ENCODE measurements around the gene GDNF. TPM values are rescaled to one million over a fixed set of nuclear protein-coding genes. Genes with fewer than 3 reads are reported as not detected.
A peak's percentile ranks its signal among the peaks of the same experiment; 100 is the strongest.

Gene GDNF
- total and polyA plus RNA-seq, 4 experiments from 2014 or later = not detected

DNA sequence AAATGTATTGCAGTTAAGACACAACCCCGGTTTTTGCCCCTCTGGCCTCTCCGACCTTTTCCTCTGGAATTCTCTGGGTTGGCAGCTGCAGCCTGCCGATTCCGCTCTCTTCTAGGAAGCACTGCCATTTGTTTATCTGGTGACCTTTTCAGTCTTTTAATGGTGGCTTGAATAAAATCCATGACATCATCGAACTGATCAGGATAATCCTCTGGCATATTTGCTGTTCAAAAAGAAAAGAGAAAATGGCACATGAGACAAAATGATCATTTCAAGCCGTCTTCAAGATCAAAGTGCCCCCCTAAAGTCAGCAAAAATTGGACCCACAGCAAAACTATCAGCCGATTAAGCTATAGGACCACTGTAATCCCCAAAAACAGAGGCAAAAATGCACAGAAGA lies 23.9 kb downstream of the GDNF start:
- no peak for DNase-seq
- intact Hi-C loops (cut with micrococcal nuclease) = no loop called here
- ChIA-PET POLR2A (ENCODE audit: partially characterized antibody) (no interaction called here), CTCF (ENCODE audit: partially characterized antibody) (interaction anchor here (0.6 kb wide), 1 partner anchor 150 kb away, joined by 3 read pairs; no protein-coding TSS in a partner anchor)
- Mint-ChIP-seq H3K27ac (peak overlapping the region in 2 of 7 donors; percentile 44 to 54), H3K4me3 (no peak overlapping the region), H3K36me3 (no peaks in the 10 kb centered on the region), H3K4me1 (no peaks in the 10 kb centered on the region), H3K27me3 (peaks cover 6 to 15% of the 10 kb centered on the region in 2 donors), H3K9me3 (peaks cover 0 to 4% (median 0%) of the 10 kb centered on the region in 8 donors)
- Histone ChIP-seq H3K9me3 (ENCODE audit: control insufficient read depth in 1 of 2, low read length in 2 of 2) (no peaks in the 10 kb centered on the region), H3K4me1 (ENCODE audit: insufficient read depth, low read length) (no peaks in the 10 kb centered on the region), H3K27ac (ENCODE audit: low read depth, low read length) (no peak overlapping the region), H3K27me3 (ENCODE audit: insufficient read depth, low read length) (no peaks in the 10 kb centered on the region), H3K4me3 (ENCODE audit: low read length in 2 of 2) (no peak overlapping the region), H3K36me3 (ENCODE audit: insufficient read depth, low read length) (no peaks in the 10 kb centered on the region)

DNA sequence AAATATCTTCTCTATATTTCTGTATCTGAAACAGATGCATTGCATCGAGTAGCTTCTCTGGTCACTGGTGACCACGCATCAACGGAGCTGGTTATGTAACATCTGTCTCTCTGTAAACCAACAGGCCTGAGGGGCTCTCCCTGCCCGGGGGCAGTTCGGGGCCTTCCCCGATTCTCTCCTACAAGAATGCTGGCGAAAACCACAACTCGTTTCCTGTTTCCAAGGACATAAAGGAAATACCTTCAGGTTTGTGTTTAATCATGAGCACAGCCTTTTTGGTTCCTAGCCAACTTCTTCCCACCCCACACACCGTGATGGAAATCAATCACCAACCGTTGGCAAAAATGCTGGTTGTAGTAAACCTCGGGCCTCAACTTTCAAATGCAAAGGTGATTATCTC lies 25.1 kb downstream of the GDNF start:
- no peaks in the 10 kb centered on the region for H3K36me3 Mint-ChIP-seq

DNA sequence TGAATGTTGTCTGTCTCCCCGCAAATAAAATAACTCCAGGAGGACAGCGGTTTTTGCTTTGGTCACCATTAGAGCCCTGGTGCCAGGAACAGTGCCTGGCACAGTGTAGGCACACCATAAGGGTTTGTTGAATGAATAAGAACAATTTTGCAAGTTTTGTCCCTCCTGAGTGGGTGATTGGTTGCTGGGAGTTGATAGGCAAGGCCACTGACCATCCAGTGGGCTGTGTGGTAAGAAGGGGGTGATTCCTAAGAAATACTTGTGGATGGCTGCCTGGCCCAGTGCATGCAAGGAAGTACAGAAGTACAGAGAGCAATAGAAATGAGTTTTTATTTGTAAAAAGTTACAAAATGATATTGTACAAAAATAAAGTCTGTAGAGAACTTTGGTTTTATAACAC lies 27.5 kb downstream of the GDNF start:
- DNase-seq = no peak
- H3K27me3 ChIP-seq (ENCODE audit: insufficient read depth, low read length) = no peaks in the 10 kb centered on the region
- Mint-ChIP-seq H3K4me1 (no peaks in the 10 kb centered on the region), H3K36me3 (no peaks in the 10 kb centered on the region), H3K27me3 (peaks cover 6 to 11% of the 10 kb centered on the region in 2 donors), H3K9me3 (peaks cover 0 to 3% (median 0%) of the 10 kb centered on the region in 8 donors), H3K27ac (no peak overlapping the region), H3K4me3 (no peak overlapping the region)
- no peak overlapping the region for H3K4me3 ChIP-seq (ENCODE audit: low read length in 2 of 2)
- no peaks in the 10 kb centered on the region for H3K36me3 ChIP-seq (ENCODE audit: insufficient read depth, low read length)
- H3K4me1 ChIP-seq (ENCODE audit: insufficient read depth, low read length) = no peaks in the 10 kb centered on the region
- intact Hi-C loops (cut with micrococcal nuclease) = no loop called here
- POLR2A ChIA-PET (ENCODE audit: partially characterized antibody) = no interaction called here
- H3K27ac ChIP-seq (ENCODE audit: low read depth, low read length) = no peak overlapping the region
- no peaks in the 10 kb centered on the region for H3K9me3 ChIP-seq (ENCODE audit: control insufficient read depth in 1 of 2, low read length in 2 of 2)
- CTCF ChIA-PET (ENCODE audit: partially characterized antibody) = no interaction called here

More for the DNA sequence above, 25.1 kb downstream of the GDNF start:
- no peaks in the 10 kb centered on the region for H3K9me3 ChIP-seq (ENCODE audit: control insufficient read depth in 1 of 2, low read length in 2 of 2)
- ChIA-PET POLR2A (ENCODE audit: partially characterized antibody) (no interaction called here), CTCF (ENCODE audit: partially characterized antibody) (no interaction called here)
- intact Hi-C loops (cut with micrococcal nuclease) = no loop called here
- no peaks in the 10 kb centered on the region for H3K4me1 ChIP-seq (ENCODE audit: insufficient read depth, low read length)
- no peak overlapping the region for H3K27ac ChIP-seq (ENCODE audit: low read depth, low read length)
- Mint-ChIP-seq H3K4me3 (no peak overlapping the region), H3K4me1 (no peaks in the 10 kb centered on the region), H3K27ac (no peak overlapping the region), H3K27me3 (peaks cover 6 to 17% of the 10 kb centered on the region in 2 donors), H3K9me3 (peaks cover 0 to 4% (median 0%) of the 10 kb centered on the region in 8 donors)
- H3K27me3 ChIP-seq (ENCODE audit: insufficient read depth, low read length) = no peaks in the 10 kb centered on the region
- DNase-seq = no peak
- no peaks in the 10 kb centered on the region for H3K36me3 ChIP-seq (ENCODE audit: insufficient read depth, low read length)
- H3K4me3 ChIP-seq (ENCODE audit: low read length in 2 of 2) = no peak overlapping the region

DNA sequence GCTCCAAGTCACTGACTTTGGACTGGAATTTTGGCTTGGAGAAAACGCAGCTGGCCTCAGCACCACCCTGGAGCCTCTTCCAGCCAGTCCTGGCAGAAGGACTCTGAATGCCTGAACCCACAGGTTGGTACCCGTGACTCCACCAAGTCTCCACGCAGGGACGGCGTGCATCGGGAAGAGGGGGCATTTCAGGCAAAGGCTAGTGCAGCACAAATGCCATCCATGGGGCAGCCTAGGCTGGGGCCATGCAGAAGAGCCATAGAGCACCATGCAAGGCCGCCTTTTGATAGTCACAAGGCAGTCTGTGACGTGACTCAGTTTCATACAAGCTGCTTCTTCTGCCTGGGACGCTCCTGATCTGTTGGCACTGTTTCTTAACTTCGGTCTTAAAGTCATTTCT lies 28.0 kb downstream of the GDNF start:
- Histone ChIP-seq H3K4me1 (ENCODE audit: insufficient read depth, low read length) (no peaks in the 10 kb centered on the region), H3K4me3 (ENCODE audit: low read length in 2 of 2) (no peak overlapping the region), H3K27me3 (ENCODE audit: insufficient read depth, low read length) (no peaks in the 10 kb centered on the region), H3K27ac (ENCODE audit: low read depth, low read length) (no peak overlapping the region), H3K36me3 (ENCODE audit: insufficient read depth, low read length) (no peaks in the 10 kb centered on the region), H3K9me3 (ENCODE audit: control insufficient read depth in 1 of 2, low read length in 2 of 2) (no peaks in the 10 kb centered on the region)
- POLR2A ChIA-PET (ENCODE audit: partially characterized antibody) = no interaction called here
- peaks cover 6 to 14% of the 10 kb centered on the region in 2 donors for H3K27me3 Mint-ChIP-seq
- no peak overlapping the region for H3K27ac Mint-ChIP-seq
- DNase-seq = no peak
- H3K4me3 Mint-ChIP-seq = no peak overlapping the region
- CTCF ChIA-PET (ENCODE audit: partially characterized antibody) = no interaction called here
- H3K36me3 Mint-ChIP-seq = no peaks in the 10 kb centered on the region
- H3K4me1 Mint-ChIP-seq = no peaks in the 10 kb centered on the region
- H3K9me3 Mint-ChIP-seq = peaks cover 0 to 3% (median 0%) of the 10 kb centered on the region in 8 donors
- intact Hi-C loops (cut with micrococcal nuclease) = no loop called here

DNA sequence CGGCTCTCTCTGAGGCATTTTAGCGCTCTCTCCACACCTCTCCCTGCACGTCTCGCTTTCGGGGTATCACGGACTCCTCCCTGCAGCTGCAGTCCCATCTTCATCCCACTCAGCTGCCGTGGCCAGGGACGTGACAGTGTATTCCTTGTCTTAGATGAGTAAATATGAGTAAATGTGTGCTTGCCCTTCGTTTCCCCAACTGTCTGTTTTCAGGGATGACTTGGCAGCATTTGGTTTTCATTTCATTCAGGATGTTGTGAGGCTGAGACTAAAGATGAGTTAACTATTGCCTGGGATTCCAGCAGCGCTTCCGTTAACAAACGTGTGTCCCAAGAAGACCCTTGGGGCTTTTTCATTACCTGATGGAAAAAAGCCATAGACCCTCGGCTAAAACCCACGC lies 29.5 kb downstream of the GDNF start:
- CTCF ChIA-PET (ENCODE audit: partially characterized antibody) = no interaction called here
- Histone ChIP-seq H3K4me3 (ENCODE audit: low read length in 2 of 2) (no peak overlapping the region), H3K4me1 (ENCODE audit: insufficient read depth, low read length) (no peaks in the 10 kb centered on the region), H3K9me3 (ENCODE audit: control insufficient read depth in 1 of 2, low read length in 2 of 2) (no peaks in the 10 kb centered on the region), H3K27ac (ENCODE audit: low read depth, low read length) (no peak overlapping the region), H3K27me3 (ENCODE audit: insufficient read depth, low read length) (no peaks in the 10 kb centered on the region), H3K36me3 (ENCODE audit: insufficient read depth, low read length) (no peaks in the 10 kb centered on the region)
- POLR2A ChIA-PET (ENCODE audit: partially characterized antibody) = no interaction called here
- intact Hi-C loops (cut with micrococcal nuclease) = no loop called here
- H3K27me3 Mint-ChIP-seq = peaks cover 5 to 7% of the 10 kb centered on the region in 2 donors
- no peaks in the 10 kb centered on the region for H3K36me3 Mint-ChIP-seq
- H3K9me3 Mint-ChIP-seq = peaks cover 0 to 3% (median 0%) of the 10 kb centered on the region in 8 donors
- H3K4me3 Mint-ChIP-seq = no peak overlapping the region
- no peak for DNase-seq
- H3K27ac Mint-ChIP-seq = no peak overlapping the region
- no peaks in the 10 kb centered on the region for H3K4me1 Mint-ChIP-seq

DNA sequence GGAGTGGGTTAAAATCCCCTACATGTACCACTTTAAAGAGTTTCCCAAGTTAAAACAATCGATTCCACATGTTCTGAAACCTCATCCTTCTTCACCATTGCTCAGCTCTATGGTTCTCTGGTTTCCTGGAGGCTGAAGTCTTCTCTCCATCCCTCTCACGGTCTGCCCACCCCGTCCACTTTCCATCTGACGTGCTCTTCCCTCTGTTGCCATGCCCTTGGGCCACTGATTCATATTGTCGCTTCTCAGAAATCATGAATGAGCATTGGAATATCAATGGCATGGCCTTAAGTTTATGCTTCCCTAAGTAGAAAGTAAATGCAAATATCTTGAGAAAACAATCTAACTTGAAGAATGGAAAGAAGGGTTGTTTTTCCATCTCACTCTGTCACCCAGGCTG lies 30.9 kb downstream of the GDNF start:
- Mint-ChIP-seq H3K9me3 (peaks cover 0 to 4% (median 0%) of the 10 kb centered on the region in 8 donors), H3K4me3 (no peak overlapping the region), H3K4me1 (no peaks in the 10 kb centered on the region), H3K36me3 (no peaks in the 10 kb centered on the region), H3K27ac (no peak overlapping the region), H3K27me3 (peaks cover 5% of the 10 kb centered on the region in 2 donors)
- Histone ChIP-seq H3K27me3 (ENCODE audit: insufficient read depth, low read length) (no peaks in the 10 kb centered on the region), H3K4me3 (ENCODE audit: low read length in 2 of 2) (no peak overlapping the region), H3K4me1 (ENCODE audit: insufficient read depth, low read length) (no peaks in the 10 kb centered on the region), H3K9me3 (ENCODE audit: control insufficient read depth in 1 of 2, low read length in 2 of 2) (no peaks in the 10 kb centered on the region), H3K36me3 (ENCODE audit: insufficient read depth, low read length) (no peaks in the 10 kb centered on the region), H3K27ac (ENCODE audit: low read depth, low read length) (no peak overlapping the region)
- no peak for DNase-seq
- intact Hi-C loops (cut with micrococcal nuclease) = no loop called here
- ChIA-PET CTCF (ENCODE audit: partially characterized antibody) (no interaction called here), POLR2A (ENCODE audit: partially characterized antibody) (no interaction called here)

DNA sequence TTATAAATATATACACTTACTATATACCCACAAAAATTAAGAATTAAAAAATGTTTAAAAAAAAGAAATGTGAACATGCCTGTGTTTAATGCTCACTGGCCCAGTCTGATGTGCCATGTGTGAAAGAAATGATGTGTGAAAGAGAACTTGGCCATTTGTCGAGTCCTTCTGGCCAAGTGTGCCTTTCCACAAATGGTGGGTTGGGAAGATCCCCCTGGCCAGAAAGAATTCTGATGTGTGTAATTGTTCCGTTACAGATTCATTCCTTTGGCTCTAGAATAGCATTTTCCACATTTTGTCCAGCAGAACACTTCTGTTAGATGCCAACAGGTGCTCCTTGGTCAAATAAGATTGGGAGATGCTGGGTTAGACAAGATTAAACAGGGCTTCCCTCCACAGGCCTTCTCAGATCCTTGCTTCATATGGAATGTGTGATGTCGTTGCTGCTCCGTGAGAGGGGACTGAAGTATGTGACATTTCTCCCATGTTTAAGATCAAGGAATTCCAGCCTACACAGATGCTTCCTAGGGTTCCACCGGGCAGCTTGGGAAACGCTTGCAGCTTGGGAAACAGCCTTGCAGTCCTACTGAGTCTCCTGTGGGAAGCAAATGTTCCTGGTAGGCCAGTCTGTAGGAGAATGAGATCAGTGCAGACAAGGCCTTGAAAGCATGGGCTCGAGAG lies 32.1 kb downstream of the GDNF start:
- no peak for DNase-seq
- POLR2A ChIA-PET (ENCODE audit: partially characterized antibody) = no interaction called here
- H3K36me3 Mint-ChIP-seq = no peaks in the 10 kb centered on the region
- H3K4me3 ChIP-seq (ENCODE audit: low read length in 2 of 2) = no peak overlapping the region
- peaks cover 0 to 4% (median 0%) of the 10 kb centered on the region in 8 donors for H3K9me3 Mint-ChIP-seq
- CTCF ChIA-PET (ENCODE audit: partially characterized antibody) = no interaction called here
- H3K27me3 ChIP-seq (ENCODE audit: insufficient read depth, low read length) = no peaks in the 10 kb centered on the region
- H3K27me3 Mint-ChIP-seq = peaks cover 1 to 5% of the 10 kb centered on the region in 2 donors
- no peak overlapping the region for H3K27ac Mint-ChIP-seq
- no peak overlapping the region for H3K27ac ChIP-seq (ENCODE audit: low read depth, low read length)
- intact Hi-C loops (cut with micrococcal nuclease) = no loop called here
- H3K4me1 ChIP-seq (ENCODE audit: insufficient read depth, low read length) = no peaks in the 10 kb centered on the region
- no peaks in the 10 kb centered on the region for H3K4me1 Mint-ChIP-seq
- no peak overlapping the region for H3K4me3 Mint-ChIP-seq
- H3K9me3 ChIP-seq (ENCODE audit: control insufficient read depth in 1 of 2, low read length in 2 of 2) = no peaks in the 10 kb centered on the region
- no peaks in the 10 kb centered on the region for H3K36me3 ChIP-seq (ENCODE audit: insufficient read depth, low read length)

Measured in CD4-positive, alpha-beta memory T cell (primary cell).